ENCODE data around the gene TM7SF2. TPM values are rescaled to one million over a fixed set of nuclear protein-coding genes. Genes with fewer than 3 reads are reported as not detected.
A peak's percentile ranks its signal among the peaks of the same experiment; 100 is the strongest.

The TM7SF2 gene
- total and polyA plus RNA-seq, 2 of the 13 experiments (the other 11 are each of a cell fraction or from before 2014, with no cell fraction given), result 56.0 to 66.9 TPM

DNA sequence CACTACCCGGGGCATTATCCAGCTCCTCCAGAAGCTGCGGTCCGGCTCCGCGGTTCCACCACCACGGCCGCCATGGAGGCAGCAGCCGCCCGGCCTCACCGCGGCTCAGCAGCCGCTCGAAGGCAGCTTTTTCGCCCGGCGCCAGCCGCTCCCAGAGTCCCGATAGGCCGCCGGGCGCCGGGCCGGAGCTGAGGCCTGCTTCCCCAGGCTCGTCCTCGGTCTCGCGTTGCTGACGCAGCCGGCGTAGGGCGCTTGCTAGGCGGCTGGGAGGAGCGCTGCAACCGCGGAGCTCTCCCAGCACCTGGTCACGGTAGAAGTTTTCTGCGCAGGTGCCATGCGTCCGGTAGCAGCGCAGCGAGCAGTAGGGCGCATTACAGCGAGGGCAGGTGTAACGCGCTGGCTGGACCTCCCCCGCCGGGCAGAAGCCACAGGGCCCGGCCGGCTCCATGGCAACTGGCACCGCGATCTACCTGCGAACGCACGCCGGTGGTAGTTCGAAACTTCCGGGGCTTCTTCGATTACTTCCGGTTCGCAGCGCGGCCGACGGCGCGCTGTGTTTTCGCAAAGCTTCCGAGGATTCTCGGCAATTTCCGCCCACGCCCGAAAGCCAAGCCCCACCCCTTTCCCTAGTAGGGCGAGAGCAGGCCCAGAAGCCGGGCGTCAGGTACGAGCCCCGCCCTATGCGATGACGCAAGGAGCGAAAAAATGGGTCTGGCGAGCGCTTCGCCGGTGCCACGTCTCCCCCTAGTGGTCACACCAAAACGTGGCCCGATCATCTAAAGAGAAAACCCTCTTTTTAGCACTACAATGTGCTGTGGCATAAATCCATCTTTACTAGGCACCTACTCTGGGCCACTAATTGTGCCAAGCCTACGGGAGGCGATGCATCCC is 5.8 kb downstream of the TM7SF2 start, which contains the start of gene ZNHIT2 (continued):
- TF ChIP-seq ZNF205 (CRISPR knock-in tag; IDR thresholded peaks at IDR 0.05), result peak; percentile 20; the same call in 1 of the 2 replicates
- no peak; the same call in 1 of the 2 replicates for TF ChIP-seq ZNF660 (CRISPR knock-in tag; IDR thresholded peaks at IDR 0.05; ENCODE audit: borderline replicate concordance, low read depth)
- no peak; the same call in 1 of the 2 replicates for TF ChIP-seq ZNF414 (CRISPR knock-in tag; IDR thresholded peaks at IDR 0.05)
- no peak for TF ChIP-seq GLI4 (CRISPR knock-in tag; IDR thresholded peaks at IDR 0.05; ENCODE audit: borderline replicate concordance)
- TF ChIP-seq NAIF1 (CRISPR knock-in tag; IDR thresholded peaks at IDR 0.05; ENCODE audit: borderline replicate concordance), result peak; percentile 72; the same call in 1 of the 2 replicates
- TF ChIP-seq IKZF1 (IDR thresholded peaks at IDR 0.05), result no peak
- TF ChIP-seq, protein P1, sequence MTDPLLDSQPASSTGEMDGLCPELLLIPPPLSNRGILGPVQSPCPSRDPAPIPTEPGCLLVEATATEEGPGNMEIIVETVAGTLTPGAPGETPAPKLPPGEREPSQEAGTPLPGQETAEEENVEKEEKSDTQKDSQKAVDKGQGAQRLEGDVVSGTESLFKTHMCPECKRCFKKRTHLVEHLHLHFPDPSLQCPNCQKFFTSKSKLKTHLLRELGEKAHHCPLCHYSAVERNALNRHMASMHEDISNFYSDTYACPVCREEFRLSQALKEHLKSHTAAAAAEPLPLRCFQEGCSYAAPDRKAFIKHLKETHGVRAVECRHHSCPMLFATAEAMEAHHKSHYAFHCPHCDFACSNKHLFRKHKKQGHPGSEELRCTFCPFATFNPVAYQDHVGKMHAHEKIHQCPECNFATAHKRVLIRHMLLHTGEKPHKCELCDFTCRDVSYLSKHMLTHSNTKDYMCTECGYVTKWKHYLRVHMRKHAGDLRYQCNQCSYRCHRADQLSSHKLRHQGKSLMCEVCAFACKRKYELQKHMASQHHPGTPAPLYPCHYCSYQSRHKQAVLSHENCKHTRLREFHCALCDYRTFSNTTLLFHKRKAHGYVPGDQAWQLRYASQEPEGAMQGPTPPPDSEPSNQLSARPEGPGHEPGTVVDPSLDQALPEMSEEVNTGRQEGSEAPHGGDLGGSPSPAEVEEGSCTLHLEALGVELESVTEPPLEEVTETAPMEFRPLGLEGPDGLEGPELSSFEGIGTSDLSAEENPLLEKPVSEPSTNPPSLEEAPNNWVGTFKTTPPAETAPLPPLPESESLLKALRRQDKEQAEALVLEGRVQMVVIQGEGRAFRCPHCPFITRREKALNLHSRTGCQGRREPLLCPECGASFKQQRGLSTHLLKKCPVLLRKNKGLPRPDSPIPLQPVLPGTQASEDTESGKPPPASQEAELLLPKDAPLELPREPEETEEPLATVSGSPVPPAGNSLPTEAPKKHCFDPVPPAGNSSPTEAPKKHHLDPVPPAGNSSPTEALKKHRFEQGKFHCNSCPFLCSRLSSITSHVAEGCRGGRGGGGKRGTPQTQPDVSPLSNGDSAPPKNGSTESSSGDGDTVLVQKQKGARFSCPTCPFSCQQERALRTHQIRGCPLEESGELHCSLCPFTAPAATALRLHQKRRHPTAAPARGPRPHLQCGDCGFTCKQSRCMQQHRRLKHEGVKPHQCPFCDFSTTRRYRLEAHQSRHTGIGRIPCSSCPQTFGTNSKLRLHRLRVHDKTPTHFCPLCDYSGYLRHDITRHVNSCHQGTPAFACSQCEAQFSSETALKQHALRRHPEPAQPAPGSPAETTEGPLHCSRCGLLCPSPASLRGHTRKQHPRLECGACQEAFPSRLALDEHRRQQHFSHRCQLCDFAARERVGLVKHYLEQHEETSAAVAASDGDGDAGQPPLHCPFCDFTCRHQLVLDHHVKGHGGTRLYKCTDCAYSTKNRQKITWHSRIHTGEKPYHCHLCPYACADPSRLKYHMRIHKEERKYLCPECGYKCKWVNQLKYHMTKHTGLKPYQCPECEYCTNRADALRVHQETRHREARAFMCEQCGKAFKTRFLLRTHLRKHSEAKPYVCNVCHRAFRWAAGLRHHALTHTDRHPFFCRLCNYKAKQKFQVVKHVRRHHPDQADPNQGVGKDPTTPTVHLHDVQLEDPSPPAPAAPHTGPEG (CRISPR knock-in tag; IDR thresholded peaks at IDR 0.05), result 0 out of 2 replicates have a peak, but pooled peaks have one; percentile 18
- TF ChIP-seq, protein P2, sequence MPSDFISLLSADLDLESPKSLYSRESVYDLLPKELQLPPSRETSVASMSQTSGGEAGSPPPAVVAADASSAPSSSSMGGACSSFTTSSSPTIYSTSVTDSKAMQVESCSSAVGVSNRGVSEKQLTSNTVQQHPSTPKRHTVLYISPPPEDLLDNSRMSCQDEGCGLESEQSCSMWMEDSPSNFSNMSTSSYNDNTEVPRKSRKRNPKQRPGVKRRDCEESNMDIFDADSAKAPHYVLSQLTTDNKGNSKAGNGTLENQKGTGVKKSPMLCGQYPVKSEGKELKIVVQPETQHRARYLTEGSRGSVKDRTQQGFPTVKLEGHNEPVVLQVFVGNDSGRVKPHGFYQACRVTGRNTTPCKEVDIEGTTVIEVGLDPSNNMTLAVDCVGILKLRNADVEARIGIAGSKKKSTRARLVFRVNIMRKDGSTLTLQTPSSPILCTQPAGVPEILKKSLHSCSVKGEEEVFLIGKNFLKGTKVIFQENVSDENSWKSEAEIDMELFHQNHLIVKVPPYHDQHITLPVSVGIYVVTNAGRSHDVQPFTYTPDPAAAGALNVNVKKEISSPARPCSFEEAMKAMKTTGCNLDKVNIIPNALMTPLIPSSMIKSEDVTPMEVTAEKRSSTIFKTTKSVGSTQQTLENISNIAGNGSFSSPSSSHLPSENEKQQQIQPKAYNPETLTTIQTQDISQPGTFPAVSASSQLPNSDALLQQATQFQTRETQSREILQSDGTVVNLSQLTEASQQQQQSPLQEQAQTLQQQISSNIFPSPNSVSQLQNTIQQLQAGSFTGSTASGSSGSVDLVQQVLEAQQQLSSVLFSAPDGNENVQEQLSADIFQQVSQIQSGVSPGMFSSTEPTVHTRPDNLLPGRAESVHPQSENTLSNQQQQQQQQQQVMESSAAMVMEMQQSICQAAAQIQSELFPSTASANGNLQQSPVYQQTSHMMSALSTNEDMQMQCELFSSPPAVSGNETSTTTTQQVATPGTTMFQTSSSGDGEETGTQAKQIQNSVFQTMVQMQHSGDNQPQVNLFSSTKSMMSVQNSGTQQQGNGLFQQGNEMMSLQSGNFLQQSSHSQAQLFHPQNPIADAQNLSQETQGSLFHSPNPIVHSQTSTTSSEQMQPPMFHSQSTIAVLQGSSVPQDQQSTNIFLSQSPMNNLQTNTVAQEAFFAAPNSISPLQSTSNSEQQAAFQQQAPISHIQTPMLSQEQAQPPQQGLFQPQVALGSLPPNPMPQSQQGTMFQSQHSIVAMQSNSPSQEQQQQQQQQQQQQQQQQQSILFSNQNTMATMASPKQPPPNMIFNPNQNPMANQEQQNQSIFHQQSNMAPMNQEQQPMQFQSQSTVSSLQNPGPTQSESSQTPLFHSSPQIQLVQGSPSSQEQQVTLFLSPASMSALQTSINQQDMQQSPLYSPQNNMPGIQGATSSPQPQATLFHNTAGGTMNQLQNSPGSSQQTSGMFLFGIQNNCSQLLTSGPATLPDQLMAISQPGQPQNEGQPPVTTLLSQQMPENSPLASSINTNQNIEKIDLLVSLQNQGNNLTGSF (CRISPR knock-in tag; IDR thresholded peaks at IDR 0.05), result peak; percentile 76; the same call in 1 of the 2 replicates
- TF ChIP-seq ZNF136 (CRISPR knock-in tag; IDR thresholded peaks at IDR 0.05; ENCODE audit: low read depth), result 0 out of 2 replicates have a peak, but pooled peaks have one; percentile 24
- TF ChIP-seq ZNF20 (CRISPR knock-in tag; IDR thresholded peaks at IDR 0.05), result no peak
- peak; percentile 85 for TF ChIP-seq ZNF451 (CRISPR knock-in tag; IDR thresholded peaks at IDR 0.05)
- no peak for TF ChIP-seq ZFP36L1 (CRISPR knock-in tag; IDR thresholded peaks at IDR 0.05)
- TF ChIP-seq ZBTB49 (CRISPR knock-in tag; IDR thresholded peaks at IDR 0.05; ENCODE audit: borderline replicate concordance), result no peak

Measured in HepG2 (cell line).